ENCODE measurements around the gene CACNA2D2.

The CACNA2D2 gene

GRCh38 chr3:50503504-50504342 lies at the start of gene CACNA2D2:
TSS of gene CACNA2D2 (minus strand) at chr3:50503634. CDS start at chr3:50503423, 211 bp downstream.
- peak; percentile 17 to 41 for DNase-seq

GRCh38 chr3:50552598-50552997 lies 49.2 kb upstream of the CACNA2D2 start:
- DNase-seq, result no peak

GRCh38 chr3:50551681-50552435 lies 48.4 kb upstream of the CACNA2D2 start:
- DNase-seq, result no peak

GRCh38 chr3:50551054-50551659 lies 47.7 kb upstream of the CACNA2D2 start:
- DNase-seq, result no peak

GRCh38 chr3:50550079-50550736 lies 46.8 kb upstream of the CACNA2D2 start:
- DNase-seq, result peak; percentile 65 to 69

- DNase-seq, result no peak
Observed at GRCh38 chr3:50549226-50549625, 45.8 kb upstream of the CACNA2D2 start.

DNA sequence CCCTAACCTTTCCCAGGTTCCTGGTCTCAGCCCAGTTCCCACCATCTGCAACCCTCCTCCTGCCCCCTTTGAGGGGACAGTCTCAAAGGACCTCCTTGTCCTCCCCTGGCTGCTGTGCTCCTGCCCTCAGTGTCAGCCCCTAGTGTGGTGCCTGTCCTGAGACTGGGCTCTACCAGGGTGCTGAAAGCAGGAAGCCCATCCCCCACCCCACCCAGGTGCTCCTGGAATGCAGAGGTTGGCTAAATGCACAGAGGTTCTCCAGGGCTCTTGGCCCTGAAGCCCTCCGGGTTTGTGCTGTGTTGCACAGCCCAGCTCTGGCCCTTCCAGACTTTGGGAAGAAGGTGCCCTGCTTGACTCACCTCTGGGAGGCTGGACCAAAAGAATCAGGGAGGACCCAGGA lies 42.3 kb upstream of the CACNA2D2 start:
- no peak for DNase-seq

- DNase-seq, result peak; percentile 65
Observed at GRCh38 chr3:50542177-50543034, 39.0 kb upstream of the CACNA2D2 start.

DNA sequence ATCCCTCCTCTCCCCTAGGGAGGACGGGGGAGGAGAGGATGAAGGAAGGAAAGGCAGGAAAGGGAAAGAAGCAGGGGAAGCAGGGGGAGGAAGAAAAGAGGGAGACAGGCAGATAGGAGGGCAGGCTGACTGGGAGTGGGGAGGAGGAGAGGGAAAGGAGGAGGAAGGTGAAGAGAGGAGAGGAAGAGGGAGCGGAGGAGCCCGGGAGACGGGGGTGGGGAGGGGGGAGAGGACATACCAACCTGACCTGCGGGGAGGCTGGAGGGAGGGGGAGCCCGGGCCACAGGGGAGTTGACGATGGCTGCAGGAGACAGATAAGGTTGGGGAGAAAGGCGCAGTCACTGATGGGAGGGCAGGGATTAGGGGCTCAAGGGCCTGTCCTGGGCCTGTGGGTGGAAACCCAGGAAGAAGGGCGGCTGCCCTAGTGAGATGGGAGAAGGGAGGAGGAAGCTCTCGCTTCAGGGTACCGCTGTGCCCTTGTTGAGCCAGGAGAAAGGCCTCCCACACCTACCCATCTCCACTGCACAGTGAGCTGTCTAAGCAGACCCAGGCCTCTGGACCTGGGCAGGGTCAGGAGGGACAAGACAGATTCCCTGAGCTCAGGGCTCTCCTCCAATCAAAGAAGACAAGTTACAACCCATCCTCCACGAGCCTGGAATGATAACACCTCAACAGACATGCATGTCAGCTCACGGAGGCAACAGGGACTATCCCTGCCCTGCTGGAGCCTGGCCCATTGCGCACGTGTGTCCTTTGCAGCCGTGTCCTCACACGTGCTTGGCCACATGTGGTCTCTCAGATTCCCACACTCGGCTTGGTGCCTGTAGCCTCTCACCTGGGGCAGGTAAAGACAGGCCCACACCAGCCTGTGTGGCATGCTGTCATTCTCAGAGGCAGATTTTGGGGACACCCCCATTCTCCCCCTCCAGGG lies 36.2 kb upstream of the CACNA2D2 start:
- no peak for DNase-seq

DNA sequence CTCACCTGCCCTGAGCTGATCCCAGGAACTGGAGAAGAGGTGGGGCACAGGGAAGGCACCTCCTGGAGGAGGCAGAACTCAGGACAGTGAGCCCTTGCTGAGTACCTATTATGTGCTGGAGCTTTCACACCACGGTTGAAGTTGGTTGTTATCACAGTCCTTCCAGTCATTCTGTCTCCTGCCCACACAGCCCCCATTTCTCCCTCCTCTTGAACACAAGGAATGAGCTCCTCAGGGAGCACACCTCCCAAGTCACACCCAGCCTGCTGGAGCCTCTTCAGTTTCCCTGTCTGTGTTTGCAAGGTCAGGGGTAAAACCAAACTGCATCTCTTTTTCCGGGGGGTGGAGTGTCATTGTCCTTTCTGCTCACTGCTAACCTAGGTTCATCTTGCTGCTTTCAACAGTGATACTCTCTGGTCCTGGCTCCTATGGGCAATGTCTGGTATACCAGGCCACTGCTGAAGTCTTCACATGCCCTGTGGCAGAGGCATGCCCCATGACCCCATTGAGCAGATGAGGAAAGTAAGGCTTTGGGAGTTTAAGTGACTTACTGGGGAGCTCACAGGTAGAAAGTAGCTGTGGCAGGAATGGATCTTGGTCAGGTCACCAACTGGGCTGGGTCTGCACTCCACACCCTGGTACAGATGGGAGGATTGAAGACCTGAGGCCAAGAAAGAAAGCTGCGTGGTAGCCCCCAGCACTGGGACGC lies 34.1 kb upstream of the CACNA2D2 start:
- DNase-seq, result no peak

DNA sequence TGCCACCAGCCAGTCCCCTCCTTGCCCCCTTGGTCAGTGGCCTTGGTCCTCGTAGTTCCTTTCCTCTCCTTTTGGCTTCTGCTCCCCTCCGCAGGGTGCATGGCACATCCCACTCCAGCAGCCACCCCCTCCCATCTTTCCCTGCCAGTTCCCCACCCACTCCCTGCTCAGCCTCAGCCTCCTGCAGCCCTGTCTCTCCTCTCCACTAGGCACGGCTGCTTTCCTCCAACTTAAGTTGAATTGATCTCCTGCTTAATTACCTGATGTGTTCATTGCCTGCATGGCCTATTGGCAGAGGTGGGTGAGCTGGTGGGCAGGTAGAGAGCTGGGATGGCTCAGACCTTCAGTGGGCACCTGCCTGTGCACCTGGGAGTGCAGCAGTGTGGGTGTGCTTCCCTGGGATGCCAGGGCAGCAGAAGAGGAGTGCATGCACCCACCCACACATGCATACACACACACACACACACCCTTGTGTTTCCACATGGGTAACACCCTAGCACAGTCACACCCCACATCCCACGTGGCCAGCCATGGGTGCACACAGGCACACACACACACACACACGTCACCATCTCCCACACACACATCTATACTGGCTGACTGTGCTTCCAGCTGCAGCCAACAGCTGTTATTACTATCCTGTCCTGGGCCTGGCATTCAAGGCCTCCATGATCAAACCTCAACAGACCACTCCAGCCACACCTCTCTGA lies 33.2 kb upstream of the CACNA2D2 start:
- DNase-seq, result no peak

DNA sequence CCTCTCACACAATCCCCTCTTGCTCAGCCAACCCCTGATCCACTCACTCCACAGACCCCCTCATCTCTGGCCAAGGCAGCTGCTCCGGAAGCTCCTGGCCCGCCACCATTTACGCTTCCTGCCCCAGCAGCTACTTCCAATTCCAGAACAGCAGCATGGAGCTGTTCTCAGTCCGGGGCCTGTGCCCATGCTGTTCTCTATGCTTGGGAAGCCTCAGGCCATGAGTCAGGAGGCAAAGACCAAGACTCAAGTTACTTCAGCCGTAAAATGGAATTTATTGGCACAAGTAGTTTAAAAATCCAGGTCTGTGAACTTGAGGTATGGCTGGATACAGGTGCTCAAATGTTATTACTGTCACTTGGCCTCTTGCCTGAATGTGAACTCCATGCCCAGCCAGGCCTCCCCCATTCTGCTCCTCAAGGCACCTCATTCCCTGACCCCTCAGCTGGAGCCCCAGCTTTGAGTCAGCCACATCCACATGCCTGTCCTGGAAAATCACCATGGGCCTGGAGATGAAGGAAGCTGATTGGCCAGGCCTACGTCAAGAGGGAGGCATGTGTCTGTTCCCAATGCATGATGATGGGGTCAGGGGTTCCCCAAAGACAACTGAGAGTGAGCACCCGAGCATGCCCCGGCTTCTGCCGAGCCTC lies 31.4 kb upstream of the CACNA2D2 start:
- DNase-seq, result no peak

DNA sequence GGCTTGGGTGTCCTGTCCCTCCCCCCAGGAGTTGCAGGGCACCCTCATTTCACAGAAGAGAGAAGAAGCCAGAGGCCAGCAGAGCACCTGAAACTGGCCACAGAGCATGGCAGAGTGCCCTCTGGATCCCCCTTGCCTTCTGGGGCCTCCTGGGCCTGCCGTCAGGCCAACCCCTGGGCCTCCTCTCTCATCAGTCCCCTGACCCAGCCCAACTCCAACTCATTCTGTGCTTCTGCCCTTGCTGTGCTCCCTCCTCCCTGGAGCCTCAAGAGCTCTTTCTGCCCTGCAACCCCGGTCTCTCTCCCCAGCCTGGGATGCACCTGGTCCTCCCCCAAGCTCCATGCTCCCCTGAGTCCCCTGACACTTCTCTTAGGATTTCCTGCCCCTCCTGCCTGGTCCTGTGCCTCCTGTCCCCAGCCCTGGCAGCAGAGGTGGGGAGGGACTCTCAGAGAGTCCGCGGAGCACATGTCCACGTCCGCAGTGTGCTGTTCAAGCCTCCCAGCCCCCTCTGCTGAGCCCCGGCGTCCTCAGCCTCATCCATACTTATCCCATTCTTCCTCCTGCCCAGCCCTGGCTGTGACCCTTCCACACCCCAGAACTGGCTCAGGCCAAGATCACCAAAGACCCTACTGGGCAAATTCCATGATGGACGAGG lies 30.5 kb upstream of the CACNA2D2 start:
- DNase-seq, result no peak

GRCh38 chr3:50533316-50533715 lies 29.9 kb upstream of the CACNA2D2 start:
- DNase-seq, result no peak

DNA sequence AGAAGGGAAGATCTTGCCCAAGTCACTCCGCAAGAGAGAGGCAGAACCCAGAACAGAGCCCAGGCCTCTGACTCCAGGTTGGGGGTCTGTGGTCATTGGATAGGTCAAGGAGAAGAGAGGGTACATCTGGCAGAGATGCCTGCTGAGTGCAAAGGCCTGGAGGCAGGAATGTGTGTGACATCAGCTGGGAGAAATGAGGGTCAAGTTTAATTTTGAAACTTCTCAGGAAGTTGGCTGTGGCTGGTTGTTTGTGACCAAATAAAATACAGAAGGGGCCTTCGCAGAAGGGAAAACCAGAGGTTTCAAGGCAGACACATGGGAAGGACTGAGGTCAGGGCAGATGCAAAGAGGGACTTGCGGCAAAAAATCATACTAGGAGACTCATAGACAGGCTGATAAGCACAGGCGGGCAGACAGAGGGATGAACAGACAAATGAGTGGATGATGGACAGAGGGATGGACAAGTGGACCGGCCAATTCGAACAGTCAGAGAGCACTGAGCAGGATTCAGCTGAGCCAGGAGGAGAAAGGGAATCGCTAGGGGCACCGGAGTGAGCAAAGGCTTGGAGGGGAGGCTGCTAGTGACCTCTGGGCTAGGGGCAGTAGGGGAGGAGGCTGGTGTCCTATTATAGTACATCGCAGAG lies 28.8 kb upstream of the CACNA2D2 start:
- DNase-seq, result no peak

GRCh38 chr3:50531201-50531600 lies 27.8 kb upstream of the CACNA2D2 start:
- no peak for DNase-seq

DNA sequence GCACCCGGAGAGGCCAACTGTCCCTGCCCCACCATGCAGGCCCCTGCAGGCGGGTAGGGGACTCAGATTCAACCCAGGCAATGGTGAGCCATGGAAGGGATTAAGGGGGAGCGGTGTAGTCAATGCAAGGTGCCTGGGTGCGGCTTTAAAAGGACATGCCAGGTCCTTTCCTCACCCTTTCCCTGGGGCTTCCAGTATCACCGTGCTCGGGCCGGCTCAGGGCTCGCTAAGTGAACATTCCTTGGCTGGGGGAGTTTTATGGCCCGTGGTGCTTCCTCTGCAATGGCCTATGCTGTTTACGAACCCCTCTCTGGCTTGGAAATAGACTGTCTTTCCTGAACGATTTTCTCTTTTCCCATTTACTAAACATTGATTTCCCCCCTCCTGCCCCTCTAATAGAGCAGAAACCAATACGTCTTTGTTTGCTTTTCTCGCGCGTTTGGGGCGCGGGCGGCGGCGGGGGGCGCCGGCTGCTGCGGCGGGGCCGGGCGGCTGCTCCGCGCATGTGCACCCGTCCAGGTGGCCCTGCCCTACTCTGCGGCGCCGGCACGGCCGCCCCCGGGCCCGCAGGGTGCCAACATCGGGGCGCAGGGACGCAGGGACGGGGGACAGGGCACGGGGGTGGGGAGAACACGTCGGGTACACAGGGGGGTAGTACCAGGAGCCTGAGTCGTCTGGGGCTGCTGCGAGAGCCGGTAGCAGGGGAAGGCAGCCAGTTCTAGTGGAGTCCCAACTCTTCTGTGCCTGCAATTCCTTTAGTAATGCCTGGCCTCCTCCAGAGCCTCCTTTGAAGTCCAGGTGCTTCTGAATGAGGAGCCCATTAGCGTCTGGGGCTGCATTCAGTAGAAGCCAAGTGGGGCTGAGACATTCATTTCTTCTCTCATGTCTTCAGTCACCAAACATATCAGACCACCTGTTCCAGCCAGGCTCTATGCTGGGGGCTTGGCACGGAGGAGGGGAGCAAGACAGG lies 26.9 kb upstream of the CACNA2D2 start:
- no peak for DNase-seq
